Activated gamma-delta T cell treated with anti-CD3 and anti-CD28 coated beads, Interleukin-2, amount 50 U/mL, for 16 hours (primary cell): Measurements from ENCODE around the gene DLG3.
"Not testable (repeated sequence)": the region's sequence is repeated elsewhere in the genome, so short reads cannot be mapped to it uniquely, and the experiment has no call there.

Experiments used
- DNase-seq: peaks from one replicate; pipeline ENCODE4 v3.0.0-alpha.2; 2020; ENCODE audit warnings: low read depth

DLG3 gene

GRCh38 chrX:70476934-70477733, 32.5 kb downstream of the DLG3 start:
- DNase-seq, result no peak

- DNase-seq, result no peak
These were observed 33.1 kb downstream of the DLG3 start for GRCh38 chrX:70477734-70478075.

GRCh38 chrX:70478526-70479245, 34.1 kb downstream of the DLG3 start:
- no peak for DNase-seq

- DNase-seq, result no peak
These were observed 34.7 kb downstream of the DLG3 start for GRCh38 chrX:70479247-70479921.

GRCh38 chrX:70479922-70480659, 35.5 kb downstream of the DLG3 start:
- no peak for DNase-seq

GRCh38 chrX:70480660-70481018, 36.0 kb downstream of the DLG3 start:
- DNase-seq, result no peak

GRCh38 chrX:70481471-70482270, 37.0 kb downstream of the DLG3 start:
- DNase-seq, result no peak

GRCh38 chrX:70482300-70482699, 37.7 kb downstream of the DLG3 start:
- DNase-seq, result no peak

- no peak for DNase-seq
These were observed 40.8 kb downstream of the DLG3 start for GRCh38 chrX:70485466-70485865.

- no peak for DNase-seq
These were observed 44.2 kb downstream of the DLG3 start for GRCh38 chrX:70488856-70489255.

- no peak for DNase-seq
These were observed 49.8 kb downstream of the DLG3 start for GRCh38 chrX:70494441-70494840.

GRCh38 chrX:70496491-70496890, 51.9 kb downstream of the DLG3 start:
- DNase-seq, result no peak

GRCh38 chrX:70497026-70497425, 52.4 kb downstream of the DLG3 start:
- no peak for DNase-seq

- DNase-seq, result no peak
These were observed 53.5 kb downstream of the DLG3 start for GRCh38 chrX:70498129-70498528.

GRCh38 chrX:70500826-70501225, 56.2 kb downstream of the DLG3 start:
- no peak for DNase-seq

GRCh38 chrX:70504772-70505450, 60.3 kb downstream of the DLG3 start:
- DNase-seq, result no peak

GRCh38 chrX:70505451-70505841, 60.8 kb downstream of the DLG3 start:
- no peak for DNase-seq

- no peak for DNase-seq
These were observed 63.8 kb downstream of the DLG3 start for GRCh38 chrX:70508296-70508911.

- no peak for DNase-seq
These were observed 64.4 kb downstream of the DLG3 start for GRCh38 chrX:70509078-70509477.

- DNase-seq, result not testable (repeated sequence)
These were observed 70.6 kb downstream of the DLG3 start for GRCh38 chrX:70515270-70515669.

GRCh38 chrX:70515692-70516091, 71.1 kb downstream of the DLG3 start:
- not testable (repeated sequence) for DNase-seq
